Measurements from ENCODE around the gene AP2A1. TPM values are rescaled to one million over a fixed set of nuclear protein-coding genes. Genes with fewer than 3 reads are reported as not detected.
A peak's percentile ranks its signal among the peaks of the same experiment; 100 is the strongest.
"Not testable (repeated sequence)": the region's sequence is repeated elsewhere in the genome, so short reads cannot be mapped to it uniquely, and the experiment has no call there.

AP2A1 gene
- total RNA-seq = 67.6 TPM
- long read RNA-seq, transcript AP2A1-201 (23 exons, 3,388 nt) = major isoform, 21 of 90 reads
- long read RNA-seq, partial matches to known transcripts = 58 of 90 reads
- long read RNA-seq, other reads (novel, unspliced or antisense) = 10 of 90 reads

DNA sequence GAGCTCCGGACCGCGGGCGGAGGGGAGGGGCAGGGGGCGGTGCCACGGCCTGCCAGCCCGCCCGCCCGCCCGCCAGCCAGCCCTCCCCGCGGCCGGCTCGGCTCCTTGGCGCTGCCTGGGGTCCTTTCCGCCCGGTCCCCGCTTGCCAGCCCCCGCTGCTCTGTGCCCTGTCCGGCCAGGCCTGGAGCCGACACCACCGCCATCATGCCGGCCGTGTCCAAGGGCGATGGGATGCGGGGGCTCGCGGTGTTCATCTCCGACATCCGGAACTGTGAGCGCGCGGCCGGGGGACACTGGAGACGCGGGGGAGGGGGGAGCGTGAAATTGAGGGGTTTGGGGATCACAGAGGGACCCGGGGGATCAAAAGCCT, at the start of gene AP2A1:
Gene AP2A1 (plus strand): TSS at position 72 of the 370 bp plus-strand sequence. CDS start 133 bp downstream, at position 205.
- no peak for ATAC-seq
- Histone ChIP-seq H3K36me3 (peaks cover 19% of the 10 kb centered on the region), H3K27ac (peak within 1 kb of the TSS; percentile 88), H3K4me1 (peaks cover 27% of the 10 kb centered on the region), H3K9me3 (no peaks in the 10 kb centered on the region), H3K4me3 (peak within 1 kb of the TSS; percentile 76), H3K27me3 (ENCODE audit: low read depth) (no peaks in the 10 kb centered on the region)
- DNase-seq = no peak
- intact Hi-C loops (cut with DNase I) = no loop called here
- TF ChIP-seq, protein P1, sequence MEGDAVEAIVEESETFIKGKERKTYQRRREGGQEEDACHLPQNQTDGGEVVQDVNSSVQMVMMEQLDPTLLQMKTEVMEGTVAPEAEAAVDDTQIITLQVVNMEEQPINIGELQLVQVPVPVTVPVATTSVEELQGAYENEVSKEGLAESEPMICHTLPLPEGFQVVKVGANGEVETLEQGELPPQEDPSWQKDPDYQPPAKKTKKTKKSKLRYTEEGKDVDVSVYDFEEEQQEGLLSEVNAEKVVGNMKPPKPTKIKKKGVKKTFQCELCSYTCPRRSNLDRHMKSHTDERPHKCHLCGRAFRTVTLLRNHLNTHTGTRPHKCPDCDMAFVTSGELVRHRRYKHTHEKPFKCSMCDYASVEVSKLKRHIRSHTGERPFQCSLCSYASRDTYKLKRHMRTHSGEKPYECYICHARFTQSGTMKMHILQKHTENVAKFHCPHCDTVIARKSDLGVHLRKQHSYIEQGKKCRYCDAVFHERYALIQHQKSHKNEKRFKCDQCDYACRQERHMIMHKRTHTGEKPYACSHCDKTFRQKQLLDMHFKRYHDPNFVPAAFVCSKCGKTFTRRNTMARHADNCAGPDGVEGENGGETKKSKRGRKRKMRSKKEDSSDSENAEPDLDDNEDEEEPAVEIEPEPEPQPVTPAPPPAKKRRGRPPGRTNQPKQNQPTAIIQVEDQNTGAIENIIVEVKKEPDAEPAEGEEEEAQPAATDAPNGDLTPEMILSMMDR (IDR thresholded peaks at IDR 0.05) = no peak

DNA sequence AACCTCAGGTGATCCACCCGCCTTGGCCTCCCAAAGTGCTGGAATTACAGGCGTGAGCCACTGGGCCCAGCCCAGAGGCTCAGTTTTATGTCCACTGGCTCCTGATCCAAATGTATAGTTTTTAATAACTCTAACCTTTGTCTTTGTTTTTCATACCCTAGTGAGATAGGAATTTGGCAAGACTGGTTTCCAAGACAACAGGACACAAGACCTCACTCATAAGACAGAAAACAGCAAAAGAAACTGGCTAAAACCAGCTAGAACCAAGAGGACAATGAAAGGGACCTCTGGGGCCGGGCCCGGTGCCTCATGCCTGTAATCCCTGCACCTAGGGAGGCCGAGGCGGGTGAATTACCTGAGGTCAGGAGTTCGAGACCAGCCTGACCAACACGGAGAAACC, 48.3 kb upstream of the AP2A1 start:
- no peaks in the 10 kb centered on the region for H3K36me3 ChIP-seq
- ATAC-seq (no peak), DNase-seq (no peak)
- H3K27ac ChIP-seq = peak overlapping the region; percentile 81
- intact Hi-C loops (cut with DNase I) = no loop called here
- peaks cover 5% of the 10 kb centered on the region for H3K4me1 ChIP-seq
- H3K27me3 ChIP-seq (ENCODE audit: low read depth) = no peaks in the 10 kb centered on the region
- TF ChIP-seq, protein P1 (IDR thresholded peaks at IDR 0.05) = no peak
- H3K4me3 ChIP-seq = no peak overlapping the region
- no peaks in the 10 kb centered on the region for H3K9me3 ChIP-seq

DNA sequence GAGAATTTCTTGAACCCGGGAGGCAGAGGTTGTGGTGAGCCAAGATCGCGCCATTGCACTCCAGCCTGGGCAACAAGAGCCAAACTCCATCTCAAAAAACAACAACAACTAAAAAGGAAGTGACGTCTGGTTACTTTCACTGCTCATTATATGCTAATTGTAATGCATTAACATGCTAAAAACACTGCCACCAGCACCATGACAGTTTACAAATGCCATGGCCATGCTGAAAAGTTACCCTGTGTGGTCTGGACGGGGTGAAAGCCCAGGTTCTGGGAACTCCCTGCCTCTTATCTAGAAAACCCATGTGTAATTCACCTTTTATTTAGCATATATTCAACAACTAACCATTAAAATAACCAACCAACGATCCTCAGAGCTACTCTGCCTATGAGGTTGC, 47.8 kb upstream of the AP2A1 start:
- intact Hi-C loops (cut with DNase I) = no loop called here
- Histone ChIP-seq H3K9me3 (no peaks in the 10 kb centered on the region), H3K27ac (no peak overlapping the region), H3K27me3 (ENCODE audit: low read depth) (no peaks in the 10 kb centered on the region), H3K4me1 (peaks cover 5% of the 10 kb centered on the region), H3K4me3 (no peak overlapping the region), H3K36me3 (no peaks in the 10 kb centered on the region)
- no peak for ATAC-seq
- TF ChIP-seq, protein P1 (IDR thresholded peaks at IDR 0.05) = no peak
- no peak for DNase-seq

DNA sequence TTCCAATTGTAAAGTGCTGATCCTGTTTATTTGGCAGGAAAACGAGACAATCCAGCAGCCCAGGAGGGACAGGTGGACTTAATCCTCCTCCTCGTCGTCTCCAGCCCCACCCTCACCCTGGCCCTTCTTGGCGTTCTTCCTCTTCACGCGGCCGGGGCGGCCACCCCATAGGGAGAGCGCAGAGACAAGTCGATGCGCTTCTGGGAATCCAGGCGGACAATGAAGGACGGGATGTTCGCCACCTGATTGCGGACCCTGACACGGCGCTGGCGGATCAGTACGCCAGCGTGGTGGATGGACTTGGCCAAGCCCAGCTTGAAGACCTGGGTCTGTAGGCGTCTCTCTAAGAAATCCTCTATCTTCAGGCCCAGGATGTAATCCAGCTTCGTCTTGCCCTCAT, 47.4 kb upstream of the AP2A1 start:
- H3K36me3 ChIP-seq; intact Hi-C loops (cut with DNase I); H3K4me1 ChIP-seq; ATAC-seq; H3K9me3 ChIP-seq; H3K27me3 ChIP-seq (ENCODE audit: low read depth); H3K27ac ChIP-seq; DNase-seq; H3K4me3 ChIP-seq: not testable (repeated sequence)

DNA sequence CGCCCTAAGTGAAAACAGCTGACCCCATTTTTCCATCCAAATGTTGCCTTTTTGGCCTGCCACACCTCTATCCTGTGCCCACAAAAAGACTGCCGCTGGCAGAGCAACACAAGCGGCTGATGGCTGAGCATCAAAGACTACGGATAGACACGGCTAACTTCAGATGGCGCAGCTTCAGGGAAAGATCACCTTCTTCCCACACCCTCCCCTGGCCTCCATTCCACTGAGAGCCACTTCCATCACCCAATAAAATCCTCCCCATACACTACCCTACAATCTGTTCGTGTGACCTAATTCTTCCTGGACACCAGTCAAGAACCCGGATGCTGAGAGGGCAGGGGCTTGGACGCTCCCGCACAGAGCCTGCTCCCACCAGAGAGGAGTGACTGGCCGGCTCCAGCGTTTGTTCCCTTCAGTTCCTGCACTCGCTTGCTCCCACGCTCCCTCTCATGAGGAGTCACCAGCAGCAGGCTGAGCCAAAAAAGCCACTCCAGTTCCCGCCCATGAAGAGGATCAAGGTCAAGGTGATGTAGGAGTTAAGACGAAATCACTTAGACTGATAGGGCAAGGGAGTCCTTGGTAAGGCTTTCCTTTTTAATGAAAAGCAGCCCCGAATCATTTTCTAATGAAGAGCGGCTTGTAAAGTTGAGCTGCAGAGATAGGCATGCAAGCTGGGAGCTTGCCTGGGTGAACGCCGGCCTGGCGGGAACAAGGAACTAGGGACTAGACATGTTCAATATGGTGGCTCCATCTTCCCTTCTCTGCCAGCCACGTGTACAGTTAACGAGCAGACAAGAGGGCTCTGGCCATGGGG, 39.4 kb upstream of the AP2A1 start:
- H3K4me1 ChIP-seq = no peaks in the 10 kb centered on the region
- H3K27ac ChIP-seq = peak overlapping the region; percentile 37
- ATAC-seq = peak; percentile 39 to 56
- DNase-seq = no peak
- H3K4me3 ChIP-seq = peak overlapping the region; percentile 14
- intact Hi-C loops (cut with DNase I) = no loop called here
- no peaks in the 10 kb centered on the region for H3K9me3 ChIP-seq
- TF ChIP-seq, protein P1 (IDR thresholded peaks at IDR 0.05) = no peak
- no peaks in the 10 kb centered on the region for H3K36me3 ChIP-seq
- H3K27me3 ChIP-seq (ENCODE audit: low read depth) = no peaks in the 10 kb centered on the region

DNA sequence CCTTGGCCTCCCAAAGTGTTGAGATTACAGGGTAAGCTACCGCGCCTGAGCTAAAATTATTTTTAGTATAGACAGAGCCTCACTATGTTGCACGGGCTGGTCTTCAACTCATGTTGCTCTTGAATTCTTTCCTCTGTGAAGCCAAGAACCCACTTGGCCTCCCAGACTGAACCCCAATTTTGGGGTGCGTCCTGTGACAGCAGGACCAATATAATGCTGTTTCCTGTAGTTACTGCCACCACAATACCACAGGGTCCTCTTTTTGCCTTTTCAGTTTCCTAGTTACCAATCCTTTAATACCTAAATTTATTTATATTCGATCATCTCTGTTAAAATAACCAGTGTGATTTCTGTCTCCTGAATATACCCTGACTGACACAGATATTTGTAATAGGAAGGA, 36.6 kb upstream of the AP2A1 start:
- no peak for DNase-seq
- H3K27me3 ChIP-seq (ENCODE audit: low read depth) = no peaks in the 10 kb centered on the region
- intact Hi-C loops (cut with DNase I) = no loop called here
- no peak for ATAC-seq
- no peaks in the 10 kb centered on the region for H3K9me3 ChIP-seq
- H3K4me1 ChIP-seq = no peaks in the 10 kb centered on the region
- H3K27ac ChIP-seq = no peak overlapping the region
- TF ChIP-seq, protein P1 (IDR thresholded peaks at IDR 0.05) = no peak
- H3K4me3 ChIP-seq = no peak overlapping the region
- no peaks in the 10 kb centered on the region for H3K36me3 ChIP-seq

Data from lower lobe of right lung (tissue), 2 donors.